GM06990 (cell line): ENCODE data around the gene SPATA22.
"Not testable (repeated sequence)": the region's sequence is repeated elsewhere in the genome, so short reads cannot be mapped to it uniquely, and the experiment has no call there.

Source experiments
- DNase-seq: peaks from one replicate; pipeline ENCODE4 v3.0.0-alpha.2; 2011; ENCODE audit not compliant: insufficient read length; ENCODE audit errors: extremely low read depth
- H3K27me3 ChIP-seq: replicated peaks from 2 replicates; pipeline ENCODE4 v1.6.0; 2011; ENCODE audit warnings: low read length; ENCODE audit not compliant: control insufficient read depth, insufficient read depth
- H3K36me3 ChIP-seq: 2 replicates; pipeline ENCODE4 v1.5.1; 2011; ENCODE audit warnings: low read length; ENCODE audit not compliant: control insufficient read depth, insufficient read depth
- H3K4me3 ChIP-seq: replicated peaks from 2 replicates; pipeline ENCODE4 v1.5.1; 2011; ENCODE audit warnings: low read depth, mild to moderate bottlenecking, control low read depth, low read length
- TF ChIP-seq, protein P1 (sequence below): IDR thresholded peaks from 2 replicates; pipeline ENCODE4 v1.5.1; 2011; ENCODE audit warnings: low read length, control low read depth, mild to moderate bottlenecking, inconsistent platforms; ENCODE audit not compliant: insufficient read depth, poor library complexity, severe bottlenecking

The SPATA22 gene

DNA sequence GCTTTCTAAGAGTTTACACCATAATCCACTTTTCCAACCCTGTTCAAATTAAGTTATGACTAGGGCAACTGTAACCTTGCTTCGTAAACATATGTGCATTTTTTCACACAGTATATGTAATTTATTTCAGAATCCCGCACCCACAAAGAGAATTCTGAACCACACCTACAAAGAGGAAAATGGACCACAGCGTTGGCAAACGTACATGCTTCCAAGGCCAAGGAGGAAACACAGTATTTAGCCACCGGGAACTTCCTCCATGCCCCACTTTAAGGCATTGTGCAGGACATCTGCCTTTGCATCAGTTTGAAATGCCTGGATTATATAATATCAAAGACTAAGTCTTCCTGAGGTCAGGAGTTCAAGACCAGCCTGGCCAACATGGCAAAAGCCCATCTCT, 2.1 kb downstream of the SPATA22 start:
- Histone ChIP-seq H3K36me3 (no peaks in the 10 kb centered on the region), H3K27me3 (no peaks in the 10 kb centered on the region), H3K4me3 (no peak overlapping the region)
- TF ChIP-seq, protein P1, sequence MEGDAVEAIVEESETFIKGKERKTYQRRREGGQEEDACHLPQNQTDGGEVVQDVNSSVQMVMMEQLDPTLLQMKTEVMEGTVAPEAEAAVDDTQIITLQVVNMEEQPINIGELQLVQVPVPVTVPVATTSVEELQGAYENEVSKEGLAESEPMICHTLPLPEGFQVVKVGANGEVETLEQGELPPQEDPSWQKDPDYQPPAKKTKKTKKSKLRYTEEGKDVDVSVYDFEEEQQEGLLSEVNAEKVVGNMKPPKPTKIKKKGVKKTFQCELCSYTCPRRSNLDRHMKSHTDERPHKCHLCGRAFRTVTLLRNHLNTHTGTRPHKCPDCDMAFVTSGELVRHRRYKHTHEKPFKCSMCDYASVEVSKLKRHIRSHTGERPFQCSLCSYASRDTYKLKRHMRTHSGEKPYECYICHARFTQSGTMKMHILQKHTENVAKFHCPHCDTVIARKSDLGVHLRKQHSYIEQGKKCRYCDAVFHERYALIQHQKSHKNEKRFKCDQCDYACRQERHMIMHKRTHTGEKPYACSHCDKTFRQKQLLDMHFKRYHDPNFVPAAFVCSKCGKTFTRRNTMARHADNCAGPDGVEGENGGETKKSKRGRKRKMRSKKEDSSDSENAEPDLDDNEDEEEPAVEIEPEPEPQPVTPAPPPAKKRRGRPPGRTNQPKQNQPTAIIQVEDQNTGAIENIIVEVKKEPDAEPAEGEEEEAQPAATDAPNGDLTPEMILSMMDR: no peak
- no peak for DNase-seq

DNA sequence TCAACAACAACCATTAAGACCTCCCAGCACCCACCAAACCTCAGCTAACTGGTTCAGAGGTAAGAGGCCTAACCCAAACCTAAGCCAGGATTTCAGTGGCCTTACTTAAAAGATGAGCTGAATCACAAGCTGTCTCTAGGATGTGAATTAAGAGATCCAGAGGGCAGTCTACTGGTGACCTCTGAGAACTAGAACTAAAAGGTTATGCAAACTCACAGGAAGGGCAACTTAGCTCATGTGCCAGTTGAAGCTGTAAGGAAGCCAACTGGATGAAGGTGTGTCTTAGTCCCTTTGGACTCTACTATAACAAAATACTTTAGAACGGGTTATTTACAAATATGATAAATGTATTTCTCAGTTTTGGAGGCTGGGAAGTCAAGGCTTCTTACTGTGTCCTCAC, 5.3 kb downstream of the SPATA22 start:
- H3K27me3 ChIP-seq, H3K36me3 ChIP-seq, DNase-seq, H3K4me3 ChIP-seq: not testable (repeated sequence)

DNA sequence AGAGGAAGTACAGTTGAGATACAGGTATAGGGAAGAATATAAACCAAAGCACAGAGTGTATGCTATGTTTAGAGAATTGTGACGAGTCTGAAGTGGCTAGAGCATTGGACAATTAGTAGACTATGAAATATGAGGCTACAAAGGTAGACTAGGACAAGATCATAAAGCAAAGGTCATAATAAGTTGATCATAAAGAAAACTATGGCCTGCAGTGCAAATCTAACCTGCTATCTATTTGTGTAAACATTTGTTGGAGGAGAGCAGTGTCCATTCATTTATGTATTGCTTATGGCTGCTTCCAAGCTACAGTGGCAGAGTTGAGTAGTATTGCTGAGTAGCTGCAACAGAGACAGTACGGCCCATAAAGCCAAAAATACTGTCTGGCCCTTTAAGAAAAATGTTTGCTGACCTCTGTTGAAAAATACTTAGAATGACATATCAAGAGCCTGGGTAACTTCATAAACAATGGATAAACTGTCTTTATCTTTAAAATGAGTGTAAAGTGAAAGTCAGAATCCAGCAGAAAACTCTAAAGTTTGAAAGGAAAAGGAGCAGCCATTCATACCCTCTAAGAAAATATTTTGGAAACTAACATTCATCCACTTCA, 23.5 kb downstream of the SPATA22 start:
- TF ChIP-seq, protein P1: no peak
- Histone ChIP-seq H3K27me3 (no peaks in the 10 kb centered on the region), H3K36me3 (no peaks in the 10 kb centered on the region), H3K4me3 (no peak overlapping the region)
- no peak for DNase-seq

DNA sequence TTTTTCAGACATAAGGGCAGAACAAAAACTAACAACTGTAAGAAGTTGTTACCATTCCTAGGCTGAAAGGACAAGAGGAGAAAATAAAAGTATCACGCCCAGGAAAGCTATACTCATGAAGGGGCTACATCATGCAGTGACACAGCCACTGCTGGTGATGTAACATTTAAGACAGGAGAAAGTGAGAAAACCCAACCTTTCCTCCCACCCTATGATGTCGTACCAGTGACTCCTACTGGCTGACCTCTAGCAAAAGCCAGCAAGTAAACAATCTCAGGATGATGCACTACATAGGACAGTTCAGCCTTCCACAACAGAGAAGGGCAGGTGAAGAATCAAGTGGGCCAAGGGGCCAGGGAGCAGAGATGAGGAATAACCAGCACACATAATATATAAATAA, 24.0 kb downstream of the SPATA22 start:
- DNase-seq: no peak
- no peaks in the 10 kb centered on the region for H3K27me3 ChIP-seq
- H3K36me3 ChIP-seq: no peaks in the 10 kb centered on the region
- no peak overlapping the region for H3K4me3 ChIP-seq
- TF ChIP-seq, protein P1: peak; percentile 29

DNA sequence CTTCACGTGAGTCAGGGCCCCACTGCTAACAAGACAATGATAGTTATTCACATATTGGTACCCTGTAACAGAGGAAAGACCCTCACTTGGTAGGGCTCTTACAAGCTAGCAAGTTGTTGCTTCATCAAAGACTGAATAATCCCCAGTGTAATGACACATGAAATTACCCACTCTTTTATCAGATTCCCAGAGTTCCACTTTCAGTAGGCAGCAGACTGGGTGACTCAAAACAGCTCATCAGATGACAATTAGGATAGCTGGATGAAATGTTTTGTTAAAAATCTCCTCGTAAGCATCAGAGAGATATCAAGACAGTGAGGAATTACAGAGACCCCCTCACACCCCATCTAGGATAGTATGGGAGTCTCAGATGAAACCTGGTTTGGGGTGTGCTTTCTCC, 31.2 kb downstream of the SPATA22 start:
- Histone ChIP-seq H3K36me3 (no peaks in the 10 kb centered on the region), H3K27me3 (no peaks in the 10 kb centered on the region), H3K4me3 (no peak overlapping the region)
- DNase-seq: no peak
- TF ChIP-seq, protein P1: no peak

DNA sequence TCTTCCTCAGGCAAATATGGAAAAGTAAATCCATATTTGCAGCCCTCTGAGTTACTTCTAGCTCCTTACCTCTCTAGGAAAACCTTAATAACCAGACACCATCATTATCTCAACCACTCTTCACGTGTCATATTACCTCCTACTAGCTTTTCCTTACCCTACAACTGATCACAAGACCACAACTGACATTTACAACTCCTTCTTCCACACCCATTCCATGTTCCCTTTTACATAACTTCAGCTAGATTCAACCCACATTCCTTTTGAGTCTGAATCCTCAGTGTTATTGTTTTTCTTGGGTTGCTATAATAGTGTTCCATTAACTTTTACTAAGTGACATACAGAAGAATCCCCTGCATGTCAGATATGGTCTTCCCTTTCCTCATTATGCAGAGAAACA, 33.3 kb downstream of the SPATA22 start:
- H3K36me3 ChIP-seq: no peaks in the 10 kb centered on the region
- DNase-seq: no peak
- TF ChIP-seq, protein P1: no peak
- no peaks in the 10 kb centered on the region for H3K27me3 ChIP-seq
- no peak overlapping the region for H3K4me3 ChIP-seq
